HG02943 (cell line): ENCODE results near the gene TRNT1.

Source experiments
- ATAC-seq: cut with Tn5 transposase; IDR thresholded peaks from one replicate; pipeline ENCODE4 v1.9.1; 2021; ENCODE audit warnings: mild to moderate bottlenecking, low read depth, moderate library complexity; ENCODE audit not compliant: unreplicated experiment

TRNT1 gene

DNA sequence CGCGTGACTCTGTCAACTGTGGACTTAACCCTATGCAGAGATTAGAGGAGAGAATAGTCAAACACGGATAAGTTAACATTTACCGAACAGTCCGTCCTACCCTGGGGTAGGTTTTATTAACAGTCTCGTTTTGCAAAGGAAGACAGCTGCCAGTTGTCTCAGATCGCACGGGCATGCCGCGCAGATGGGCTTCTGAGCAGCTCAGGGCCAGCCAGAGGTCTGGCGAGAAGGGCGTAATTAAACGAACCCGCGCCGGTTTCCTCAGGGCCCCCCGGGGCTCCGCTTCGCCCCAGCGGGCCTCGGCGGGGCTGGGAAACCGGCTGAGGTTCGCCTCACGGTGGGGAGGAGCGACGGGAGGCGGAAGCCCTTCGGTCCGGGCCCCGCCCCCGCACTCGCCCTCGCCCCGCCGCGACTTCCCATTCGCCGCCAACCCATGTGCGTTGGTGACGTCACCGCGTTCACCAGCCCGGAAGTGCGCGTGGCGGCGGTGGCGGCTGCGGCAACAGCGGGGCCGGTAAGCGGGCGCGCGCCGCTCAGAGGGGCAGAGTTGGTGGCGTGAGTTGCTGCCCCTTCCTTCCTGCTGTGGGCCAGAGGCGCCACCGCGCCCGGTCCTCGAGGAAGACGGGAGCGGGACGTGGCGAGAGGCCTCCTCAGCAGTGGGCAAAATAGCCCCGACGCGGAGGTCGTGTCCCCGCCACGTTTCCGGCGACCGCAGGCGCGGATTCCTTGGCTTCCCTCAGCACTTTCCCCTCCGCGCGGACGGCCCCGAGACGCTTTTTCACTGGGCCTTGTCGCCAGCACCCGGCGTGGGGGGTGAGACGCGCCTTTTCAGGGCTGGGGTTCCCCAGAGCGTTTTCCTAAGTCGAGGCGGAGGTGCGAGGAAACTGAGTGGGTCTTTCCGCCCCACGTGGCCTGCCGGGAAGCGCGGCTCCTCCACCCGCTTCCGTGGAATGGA is at the start of gene TRNT1:
Gene TRNT1 (plus strand): TSS at position 464 of the 955 bp plus-strand sequence. CDS start 2,101 bp downstream, outside the sequence.
- ATAC-seq = peak; percentile 92

GRCh38 chr3:3080309-3080708 is 46.4 kb upstream of the TRNT1 start:
- ATAC-seq = no peak

DNA sequence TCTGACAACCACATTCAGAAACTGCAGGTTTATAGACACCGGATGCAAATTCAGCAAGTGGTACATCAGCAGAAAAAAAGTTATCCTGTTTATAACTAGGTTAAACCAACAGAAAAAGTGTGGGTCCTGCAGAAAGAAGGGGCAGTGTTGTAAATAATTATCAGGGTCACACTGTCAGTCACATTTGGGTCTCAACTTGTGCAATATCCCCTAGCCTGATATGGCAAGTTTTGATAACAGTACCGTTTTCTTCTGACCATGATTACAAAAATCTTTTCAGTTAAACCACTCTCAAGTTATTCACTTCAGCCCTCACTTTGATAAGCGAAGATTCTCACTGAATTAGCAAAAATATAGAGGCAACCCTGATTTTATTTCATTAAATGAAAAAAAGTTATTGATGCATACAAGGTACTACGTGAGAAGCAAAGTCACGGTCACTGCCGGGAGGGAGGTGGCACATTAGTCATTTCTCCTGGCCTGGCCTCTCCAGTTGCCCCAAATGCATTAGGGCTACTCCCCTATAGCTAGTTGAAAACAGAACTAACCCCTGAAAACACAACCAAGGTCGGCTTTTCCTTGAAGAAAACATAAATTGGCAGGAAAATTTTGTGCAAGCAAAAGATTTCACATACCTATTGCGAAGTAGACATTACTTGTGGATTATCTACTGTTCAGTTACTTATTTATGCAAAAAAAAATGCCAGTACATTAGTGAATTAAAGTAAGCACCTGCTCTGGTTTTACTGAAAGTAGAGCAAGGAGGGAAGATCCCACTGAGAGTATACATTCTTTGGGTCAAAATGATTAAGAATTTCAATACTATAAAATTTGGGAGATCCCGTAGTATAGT is 45.1 kb upstream of the TRNT1 start:
- ATAC-seq = peak; percentile 46

DNA sequence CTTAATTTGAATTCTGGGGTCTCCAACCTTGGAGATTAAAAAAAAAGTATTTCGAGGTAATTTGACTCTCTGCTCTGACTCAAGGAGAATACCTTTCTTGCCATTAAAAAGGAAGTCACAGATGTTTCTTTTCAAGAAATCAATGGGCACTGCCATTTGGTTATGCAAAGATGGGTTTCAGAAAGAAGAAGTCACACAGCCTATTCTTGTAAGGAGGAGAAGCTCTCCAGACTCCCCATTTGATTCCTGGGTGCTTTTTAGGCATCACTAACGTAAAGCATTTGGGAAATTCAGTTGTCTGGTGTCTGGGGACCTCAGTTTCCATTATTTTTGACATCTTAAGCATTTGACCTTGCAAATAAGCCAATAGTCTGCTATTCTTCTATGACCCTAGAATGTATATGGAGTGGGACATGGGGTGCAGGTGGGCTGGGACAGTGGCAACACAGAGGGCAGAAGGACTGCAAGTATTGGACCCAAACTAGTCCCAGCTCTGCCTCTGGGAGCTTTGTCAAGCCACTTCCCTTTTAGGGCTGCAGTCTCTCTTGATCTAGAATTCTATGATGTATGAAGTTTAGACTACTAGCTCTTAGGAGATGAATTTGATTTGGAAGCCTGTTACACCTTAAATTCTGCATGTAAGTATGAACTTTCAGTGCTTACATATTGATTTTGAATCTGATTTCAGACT is 44.4 kb upstream of the TRNT1 start:
- peak; percentile 82 for ATAC-seq

GRCh38 chr3:3084890-3085289 is 41.9 kb upstream of the TRNT1 start:
- no peak for ATAC-seq

DNA sequence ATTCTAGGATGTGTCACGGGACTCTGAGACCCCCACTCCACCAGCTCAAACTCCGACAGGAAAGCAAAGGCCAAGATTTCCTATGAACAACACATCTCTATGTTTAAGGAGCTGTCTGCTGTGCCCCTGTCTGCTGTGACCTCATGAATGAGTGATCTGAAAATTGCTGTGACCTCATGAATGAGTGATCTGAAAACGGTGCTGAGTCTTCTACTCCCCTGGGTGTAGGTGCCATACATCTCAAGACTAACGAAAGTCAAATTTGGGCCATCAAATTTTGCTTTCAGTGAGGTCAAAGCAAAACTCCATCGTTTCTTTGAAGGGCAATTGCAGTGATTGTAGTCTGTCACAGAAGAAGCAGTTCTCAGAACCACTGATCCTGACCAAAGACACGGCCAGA is 41.0 kb upstream of the TRNT1 start:
- no peak for ATAC-seq

- ATAC-seq = no peak
These were observed 40.5 kb upstream of the TRNT1 start for GRCh38 chr3:3086239-3086638.

DNA sequence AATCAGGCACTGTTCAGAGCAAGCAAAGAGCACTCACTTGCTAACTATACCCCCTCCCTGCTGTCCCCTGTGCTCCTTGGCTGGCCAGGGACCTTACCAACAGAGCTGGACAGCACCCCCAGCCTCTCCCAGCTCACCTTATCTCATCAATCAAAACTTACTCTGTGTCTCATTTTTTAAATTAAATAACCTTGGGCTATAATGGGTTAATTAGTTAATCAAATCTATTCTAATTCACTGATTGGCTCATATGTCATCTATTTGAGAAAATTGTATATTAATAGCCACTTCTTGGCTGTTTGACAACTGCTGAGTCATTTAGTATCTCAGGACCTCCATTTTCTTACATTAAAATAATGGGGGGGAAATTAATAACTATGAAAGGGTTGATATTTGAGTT is 39.5 kb upstream of the TRNT1 start:
- no peak for ATAC-seq

GRCh38 chr3:3087716-3088465 is 38.8 kb upstream of the TRNT1 start:
- ATAC-seq = no peak

DNA sequence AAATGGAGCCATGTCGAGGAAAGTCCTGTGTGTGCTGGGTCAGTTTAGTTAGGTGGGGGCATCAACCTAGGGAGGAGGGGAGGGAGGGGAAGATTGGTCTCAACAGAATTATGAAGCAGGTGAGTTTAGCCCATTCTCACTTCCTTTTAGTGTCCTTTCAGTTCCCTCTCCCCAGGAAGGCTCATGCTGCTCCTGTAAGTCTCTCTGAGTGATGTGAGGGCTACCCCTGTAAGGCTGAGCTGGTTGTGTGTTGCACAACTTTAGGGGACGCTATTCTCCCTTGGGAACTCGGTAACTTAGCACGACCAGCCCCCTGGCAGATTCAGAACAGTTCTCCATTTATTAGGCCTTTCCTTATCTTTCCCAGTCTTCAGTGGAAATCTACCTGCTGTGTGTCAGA is 37.7 kb upstream of the TRNT1 start:
- peak; percentile 98 for ATAC-seq

- ATAC-seq = no peak
These were observed 28.8 kb upstream of the TRNT1 start for GRCh38 chr3:3097958-3098357.

- ATAC-seq = no peak
These were observed 24.9 kb upstream of the TRNT1 start for GRCh38 chr3:3101660-3102458.

DNA sequence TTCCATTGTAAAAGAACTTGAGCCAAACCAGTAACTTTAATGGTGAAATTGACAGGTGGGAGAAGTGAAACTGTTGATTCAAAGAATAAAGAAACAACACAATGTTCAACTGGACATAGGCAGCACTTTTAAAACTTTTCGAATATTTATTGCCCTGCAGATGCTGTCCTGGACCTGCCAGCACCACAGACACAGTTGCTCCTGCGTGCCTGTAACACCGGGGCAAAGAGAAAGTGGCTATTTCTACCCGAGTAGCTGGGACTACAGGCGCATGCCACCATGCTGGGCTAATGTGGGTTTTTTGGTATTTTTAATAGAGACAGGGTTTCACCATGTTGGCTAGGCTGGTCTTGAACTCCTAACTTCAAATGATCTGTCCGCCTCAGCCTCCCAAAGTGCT is 24.0 kb upstream of the TRNT1 start:
- no peak for ATAC-seq

- ATAC-seq = no peak
These were observed 21.5 kb upstream of the TRNT1 start for GRCh38 chr3:3105246-3105645.

DNA sequence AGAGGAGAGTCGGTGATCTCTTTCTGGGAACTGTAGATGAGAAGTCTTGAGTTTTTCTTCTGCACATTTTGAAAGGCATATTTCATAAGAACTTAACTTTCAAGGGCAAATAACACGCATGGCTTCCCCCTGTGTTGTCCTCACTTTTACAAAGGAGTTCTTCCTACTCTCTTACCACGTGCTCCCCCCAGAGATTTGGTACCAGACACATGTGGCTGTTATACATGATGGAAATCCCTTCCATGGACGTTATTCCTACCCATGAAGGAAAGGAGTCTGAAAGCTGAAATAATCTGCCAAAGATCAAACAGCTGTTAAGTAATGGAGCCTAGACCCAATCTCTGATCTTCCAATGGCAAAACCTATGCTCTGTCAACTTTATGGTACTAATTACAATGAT is 20.9 kb upstream of the TRNT1 start:
- no peak for ATAC-seq

DNA sequence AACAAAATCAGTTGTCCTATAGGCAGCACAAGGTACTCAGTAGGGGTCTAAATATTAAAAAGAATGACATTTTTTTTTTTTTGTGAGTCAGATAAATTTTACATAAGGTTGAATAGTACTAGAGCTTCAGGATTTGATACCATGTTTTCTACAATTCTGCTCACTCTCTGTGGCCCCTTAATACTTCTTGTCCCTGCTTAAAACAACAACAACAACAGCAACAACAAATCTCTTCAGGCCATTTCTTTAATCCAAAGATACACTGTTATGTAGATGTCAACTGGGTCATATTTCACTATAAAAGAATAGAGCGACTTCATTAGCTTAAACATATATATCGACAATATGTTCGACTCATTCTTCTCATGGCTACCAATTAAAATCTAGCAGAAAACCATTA is 19.6 kb upstream of the TRNT1 start:
- no peak for ATAC-seq

DNA sequence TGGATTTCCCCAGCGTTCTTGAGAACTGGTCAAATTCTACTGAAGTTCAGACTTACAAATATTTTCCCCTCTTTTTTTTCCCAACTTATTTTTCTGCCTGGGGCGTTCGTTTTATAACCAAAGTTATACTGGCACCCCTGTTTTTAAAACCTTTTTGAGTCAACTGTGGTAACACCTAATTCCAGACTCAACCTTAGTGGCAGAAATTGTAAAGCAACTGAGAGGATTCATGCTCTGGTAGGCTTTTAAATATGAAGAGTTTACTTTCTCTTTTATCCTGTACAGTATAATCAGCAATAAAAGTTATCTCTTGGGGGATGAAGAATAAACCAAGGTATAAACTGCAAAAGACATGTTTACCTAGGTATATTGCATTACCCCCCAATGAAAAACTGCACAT is 18.9 kb upstream of the TRNT1 start:
- ATAC-seq = no peak

DNA sequence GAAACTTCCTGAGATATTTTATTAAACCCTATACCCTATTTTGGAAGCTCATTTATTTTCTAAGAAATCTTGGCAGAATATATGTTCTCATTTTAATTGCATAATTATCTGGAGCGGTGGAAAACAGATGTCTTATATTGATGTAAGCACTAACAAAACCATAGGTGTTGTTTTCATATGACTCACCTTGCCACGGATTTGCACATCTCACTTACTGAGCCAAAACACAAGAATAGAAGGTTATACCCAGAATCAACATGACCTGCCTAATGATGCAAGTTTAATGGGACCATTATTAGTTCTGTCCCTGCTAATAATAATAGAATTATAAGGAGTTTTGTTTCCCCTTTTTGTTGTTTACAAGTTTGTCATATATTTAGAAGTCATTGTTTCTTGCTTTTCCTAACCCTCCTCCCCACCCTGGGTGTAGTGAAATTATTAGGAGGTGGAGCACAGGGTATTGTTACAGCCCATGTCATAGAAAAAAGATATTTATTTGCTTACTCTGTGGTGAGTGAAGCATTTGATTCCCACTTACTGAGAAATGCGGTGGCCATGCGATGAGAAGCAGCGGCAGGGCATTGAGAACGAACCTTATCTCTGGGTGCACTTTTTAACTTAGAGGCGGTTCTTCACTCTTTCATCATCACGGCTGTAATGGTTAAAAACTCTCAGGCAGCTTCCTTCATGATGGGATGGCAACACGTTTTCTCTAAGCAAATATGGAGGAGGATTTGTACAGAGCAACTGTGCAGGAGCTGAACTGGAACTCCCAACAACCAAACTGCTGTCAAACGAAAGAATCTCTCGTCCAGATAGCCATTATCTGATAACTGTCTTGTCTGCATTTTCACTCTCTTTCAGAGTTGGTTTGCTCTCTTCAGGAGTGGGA is 17.1 kb upstream of the TRNT1 start:
- ATAC-seq = no peak
